ENCODE data around the gene TM9SF1.

TM9SF1 gene

GRCh38 chr14:24181371-24182077 lies 13.7 kb downstream of the TM9SF1 start:
- H3K4me1 ChIP-seq (ENCODE audit: insufficient read depth, low read length) = peaks cover 11% of the 10 kb centered on the region
- no peak overlapping the region for H3K27ac ChIP-seq (ENCODE audit: low read depth, low read length)
- no peaks in the 10 kb centered on the region for H3K9me3 ChIP-seq (ENCODE audit: low read length)
- peaks cover 81% of the 10 kb centered on the region for H3K36me3 ChIP-seq (ENCODE audit: insufficient read depth, low read length)
- H3K9ac ChIP-seq (ENCODE audit: low read length) = no peak overlapping the region
- H3K4me3 ChIP-seq (ENCODE audit: low read depth in 1 of 2, low read length in 2 of 2) = no peak overlapping the region
- H3K27me3 ChIP-seq (ENCODE audit: control insufficient read depth in 1 of 2, insufficient read depth in 2 of 2, low read length in 2 of 2) = no peaks in the 10 kb centered on the region

- Histone ChIP-seq H3K27ac (ENCODE audit: low read depth, low read length) (peak overlapping the region; percentile 66), H3K36me3 (ENCODE audit: insufficient read depth, low read length) (peaks cover 69% of the 10 kb centered on the region), H3K4me3 (ENCODE audit: low read depth in 1 of 2, low read length in 2 of 2) (no peak overlapping the region), H3K9ac (ENCODE audit: low read length) (no peak overlapping the region), H3K4me1 (ENCODE audit: insufficient read depth, low read length) (peaks cover 11% of the 10 kb centered on the region), H3K27me3 (ENCODE audit: control insufficient read depth in 1 of 2, insufficient read depth in 2 of 2, low read length in 2 of 2) (no peaks in the 10 kb centered on the region), H3K9me3 (ENCODE audit: low read length) (no peaks in the 10 kb centered on the region)
These were observed 15.1 kb downstream of the TM9SF1 start for GRCh38 chr14:24179961-24180796.

GRCh38 chr14:24179294-24179960 lies 15.8 kb downstream of the TM9SF1 start:
- Histone ChIP-seq H3K36me3 (ENCODE audit: insufficient read depth, low read length) (peaks cover 62% of the 10 kb centered on the region), H3K9ac (ENCODE audit: low read length) (no peak overlapping the region), H3K9me3 (ENCODE audit: low read length) (no peaks in the 10 kb centered on the region), H3K27me3 (ENCODE audit: control insufficient read depth in 1 of 2, insufficient read depth in 2 of 2, low read length in 2 of 2) (no peaks in the 10 kb centered on the region), H3K4me3 (ENCODE audit: low read depth in 1 of 2, low read length in 2 of 2) (no peak overlapping the region), H3K4me1 (ENCODE audit: insufficient read depth, low read length) (peaks cover 11% of the 10 kb centered on the region), H3K27ac (ENCODE audit: low read depth, low read length) (peak overlapping the region; percentile 66)

GRCh38 chr14:24178399-24179178 lies 16.7 kb downstream of the TM9SF1 start:
- H3K9ac ChIP-seq (ENCODE audit: low read length) = no peak overlapping the region
- no peaks in the 10 kb centered on the region for H3K9me3 ChIP-seq (ENCODE audit: low read length)
- no peak overlapping the region for H3K4me3 ChIP-seq (ENCODE audit: low read depth in 1 of 2, low read length in 2 of 2)
- peaks cover 11% of the 10 kb centered on the region for H3K4me1 ChIP-seq (ENCODE audit: insufficient read depth, low read length)
- no peaks in the 10 kb centered on the region for H3K27me3 ChIP-seq (ENCODE audit: control insufficient read depth in 1 of 2, insufficient read depth in 2 of 2, low read length in 2 of 2)
- H3K36me3 ChIP-seq (ENCODE audit: insufficient read depth, low read length) = peaks cover 54% of the 10 kb centered on the region
- no peak overlapping the region for H3K27ac ChIP-seq (ENCODE audit: low read depth, low read length)

- no peaks in the 10 kb centered on the region for H3K27me3 ChIP-seq (ENCODE audit: control insufficient read depth in 1 of 2, insufficient read depth in 2 of 2, low read length in 2 of 2)
- H3K4me3 ChIP-seq (ENCODE audit: low read depth in 1 of 2, low read length in 2 of 2) = no peak overlapping the region
- H3K27ac ChIP-seq (ENCODE audit: low read depth, low read length) = no peak overlapping the region
- H3K36me3 ChIP-seq (ENCODE audit: insufficient read depth, low read length) = peaks cover 48% of the 10 kb centered on the region
- H3K4me1 ChIP-seq (ENCODE audit: insufficient read depth, low read length) = peaks cover 11% of the 10 kb centered on the region
- no peaks in the 10 kb centered on the region for H3K9me3 ChIP-seq (ENCODE audit: low read length)
- H3K9ac ChIP-seq (ENCODE audit: low read length) = no peak overlapping the region
These were observed 17.4 kb downstream of the TM9SF1 start for GRCh38 chr14:24177891-24178290.

- H3K4me1 ChIP-seq (ENCODE audit: insufficient read depth, low read length) = peaks cover 11% of the 10 kb centered on the region
- H3K9me3 ChIP-seq (ENCODE audit: low read length) = no peaks in the 10 kb centered on the region
- H3K4me3 ChIP-seq (ENCODE audit: low read depth in 1 of 2, low read length in 2 of 2) = no peak overlapping the region
- no peaks in the 10 kb centered on the region for H3K27me3 ChIP-seq (ENCODE audit: control insufficient read depth in 1 of 2, insufficient read depth in 2 of 2, low read length in 2 of 2)
- no peak overlapping the region for H3K9ac ChIP-seq (ENCODE audit: low read length)
- no peak overlapping the region for H3K27ac ChIP-seq (ENCODE audit: low read depth, low read length)
- peaks cover 42% of the 10 kb centered on the region for H3K36me3 ChIP-seq (ENCODE audit: insufficient read depth, low read length)
These were observed 18.0 kb downstream of the TM9SF1 start for GRCh38 chr14:24177041-24177825.

- Histone ChIP-seq H3K9me3 (ENCODE audit: low read length) (no peaks in the 10 kb centered on the region), H3K4me3 (ENCODE audit: low read depth in 1 of 2, low read length in 2 of 2) (no peak overlapping the region), H3K9ac (ENCODE audit: low read length) (no peak overlapping the region), H3K27ac (ENCODE audit: low read depth, low read length) (no peak overlapping the region), H3K4me1 (ENCODE audit: insufficient read depth, low read length) (peaks cover 11% of the 10 kb centered on the region), H3K27me3 (ENCODE audit: control insufficient read depth in 1 of 2, insufficient read depth in 2 of 2, low read length in 2 of 2) (no peaks in the 10 kb centered on the region), H3K36me3 (ENCODE audit: insufficient read depth, low read length) (peaks cover 37% of the 10 kb centered on the region)
These were observed 18.6 kb downstream of the TM9SF1 start for GRCh38 chr14:24176599-24176998.

DNA sequence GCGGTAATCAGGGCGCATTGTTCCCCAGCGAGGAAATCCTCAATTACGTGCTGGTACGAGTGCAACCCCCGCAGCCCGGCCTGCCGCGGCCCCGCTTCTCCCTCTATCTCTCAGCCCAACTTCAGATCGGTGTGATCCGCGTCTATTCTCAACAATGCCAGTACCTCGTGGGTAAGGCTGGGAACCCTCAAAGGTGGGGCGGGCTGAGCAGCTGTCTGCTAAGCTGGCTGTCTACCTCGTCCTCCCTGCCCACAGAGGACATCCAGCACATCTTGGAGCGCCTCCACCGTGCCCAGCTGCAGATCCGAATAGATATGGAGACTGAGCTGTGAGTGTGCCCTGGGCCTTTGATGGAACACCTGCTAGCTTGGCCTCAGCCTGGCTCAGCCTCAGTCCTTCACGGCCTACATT lies 22.4 kb downstream of the TM9SF1 start:
- Histone ChIP-seq H3K9me3 (ENCODE audit: low read length) (no peaks in the 10 kb centered on the region), H3K36me3 (ENCODE audit: insufficient read depth, low read length) (peaks cover 13% of the 10 kb centered on the region), H3K4me1 (ENCODE audit: insufficient read depth, low read length) (no peaks in the 10 kb centered on the region), H3K27ac (ENCODE audit: low read depth, low read length) (peak overlapping the region; percentile 34), H3K27me3 (ENCODE audit: control insufficient read depth in 1 of 2, insufficient read depth in 2 of 2, low read length in 2 of 2) (no peaks in the 10 kb centered on the region), H3K9ac (ENCODE audit: low read length) (no peak overlapping the region), H3K4me3 (ENCODE audit: low read depth in 1 of 2, low read length in 2 of 2) (no peak overlapping the region)

- Histone ChIP-seq H3K9ac (ENCODE audit: low read length) (no peak overlapping the region), H3K36me3 (ENCODE audit: insufficient read depth, low read length) (peaks cover 10% of the 10 kb centered on the region), H3K9me3 (ENCODE audit: low read length) (no peaks in the 10 kb centered on the region), H3K27me3 (ENCODE audit: control insufficient read depth in 1 of 2, insufficient read depth in 2 of 2, low read length in 2 of 2) (no peaks in the 10 kb centered on the region), H3K4me3 (ENCODE audit: low read depth in 1 of 2, low read length in 2 of 2) (peak overlapping the region; percentile 21 to 64), H3K27ac (ENCODE audit: low read depth, low read length) (peak overlapping the region; percentile 34), H3K4me1 (ENCODE audit: insufficient read depth, low read length) (no peaks in the 10 kb centered on the region)
These were observed 22.9 kb downstream of the TM9SF1 start for GRCh38 chr14:24172261-24172860.

Measured in muscle layer of colon (tissue), 2 donors.